ENCODE data around the gene TIAM2.

The TIAM2 gene

DNA sequence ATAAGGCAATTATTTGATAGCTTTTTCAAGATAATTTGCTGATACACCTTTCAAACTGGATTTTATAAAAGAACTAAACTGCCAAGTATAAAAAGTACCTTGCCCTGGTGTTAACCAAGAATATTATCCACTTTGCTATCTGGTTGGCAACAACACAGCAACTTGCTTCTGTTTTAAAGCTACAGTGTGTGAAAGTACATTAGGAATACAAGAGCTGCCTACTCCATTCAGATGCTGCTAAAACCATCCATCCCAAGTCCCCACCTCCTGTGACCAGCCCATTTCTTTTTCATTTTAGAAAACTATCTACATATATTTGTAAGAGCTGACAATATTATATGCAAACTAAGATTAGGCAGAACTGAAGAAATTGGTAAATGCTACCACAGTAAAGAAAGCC, 281.5 kb downstream of the TIAM2 start:
- H3K9ac ChIP-seq (ENCODE audit: low read depth, low read length), result no peak overlapping the region
- H2AFZ ChIP-seq (ENCODE audit: low read depth, low read length), result no peak overlapping the region
- H3K36me3 ChIP-seq (ENCODE audit: insufficient read depth, low read length), result peaks cover 70% of the 10 kb centered on the region
- no peaks in the 10 kb centered on the region for H3K4me1 ChIP-seq (ENCODE audit: insufficient read depth, low read length)
- H3K27me3 ChIP-seq (ENCODE audit: insufficient read depth, low read length, poor library complexity), result no peaks in the 10 kb centered on the region
- no peak overlapping the region for H3K27ac ChIP-seq (ENCODE audit: low read length)
- H3K4me3 ChIP-seq (ENCODE audit: low read depth in 1 of 2, low read length in 2 of 2), result no peak overlapping the region
- TF ChIP-seq, protein P1, sequence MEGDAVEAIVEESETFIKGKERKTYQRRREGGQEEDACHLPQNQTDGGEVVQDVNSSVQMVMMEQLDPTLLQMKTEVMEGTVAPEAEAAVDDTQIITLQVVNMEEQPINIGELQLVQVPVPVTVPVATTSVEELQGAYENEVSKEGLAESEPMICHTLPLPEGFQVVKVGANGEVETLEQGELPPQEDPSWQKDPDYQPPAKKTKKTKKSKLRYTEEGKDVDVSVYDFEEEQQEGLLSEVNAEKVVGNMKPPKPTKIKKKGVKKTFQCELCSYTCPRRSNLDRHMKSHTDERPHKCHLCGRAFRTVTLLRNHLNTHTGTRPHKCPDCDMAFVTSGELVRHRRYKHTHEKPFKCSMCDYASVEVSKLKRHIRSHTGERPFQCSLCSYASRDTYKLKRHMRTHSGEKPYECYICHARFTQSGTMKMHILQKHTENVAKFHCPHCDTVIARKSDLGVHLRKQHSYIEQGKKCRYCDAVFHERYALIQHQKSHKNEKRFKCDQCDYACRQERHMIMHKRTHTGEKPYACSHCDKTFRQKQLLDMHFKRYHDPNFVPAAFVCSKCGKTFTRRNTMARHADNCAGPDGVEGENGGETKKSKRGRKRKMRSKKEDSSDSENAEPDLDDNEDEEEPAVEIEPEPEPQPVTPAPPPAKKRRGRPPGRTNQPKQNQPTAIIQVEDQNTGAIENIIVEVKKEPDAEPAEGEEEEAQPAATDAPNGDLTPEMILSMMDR (IDR thresholded peaks at IDR 0.05; ENCODE audit: borderline replicate concordance, extremely low read depth, low read length, poor library complexity, severe bottlenecking), result no peak
- TF ChIP-seq EZH2 (IDR thresholded peaks at IDR 0.05; ENCODE audit: borderline replicate concordance, low read depth, low read length, severe bottlenecking), result no peak
- no peaks in the 10 kb centered on the region for H3K79me2 ChIP-seq (ENCODE audit: insufficient read depth, low read length)
- no peak overlapping the region for H3K4me2 ChIP-seq (ENCODE audit: insufficient read depth, low read length)
- no peak for DNase-seq
- H3K9me3 ChIP-seq (ENCODE audit: insufficient read depth, low read length, severe bottlenecking), result no peaks in the 10 kb centered on the region
- ATAC-seq (ENCODE audit: insufficient read depth, low read depth), result no peak
- H4K20me1 ChIP-seq (ENCODE audit: insufficient read depth, low read length), result peaks cover 8% of the 10 kb centered on the region; the same call in 1 of the 2 replicates

DNA sequence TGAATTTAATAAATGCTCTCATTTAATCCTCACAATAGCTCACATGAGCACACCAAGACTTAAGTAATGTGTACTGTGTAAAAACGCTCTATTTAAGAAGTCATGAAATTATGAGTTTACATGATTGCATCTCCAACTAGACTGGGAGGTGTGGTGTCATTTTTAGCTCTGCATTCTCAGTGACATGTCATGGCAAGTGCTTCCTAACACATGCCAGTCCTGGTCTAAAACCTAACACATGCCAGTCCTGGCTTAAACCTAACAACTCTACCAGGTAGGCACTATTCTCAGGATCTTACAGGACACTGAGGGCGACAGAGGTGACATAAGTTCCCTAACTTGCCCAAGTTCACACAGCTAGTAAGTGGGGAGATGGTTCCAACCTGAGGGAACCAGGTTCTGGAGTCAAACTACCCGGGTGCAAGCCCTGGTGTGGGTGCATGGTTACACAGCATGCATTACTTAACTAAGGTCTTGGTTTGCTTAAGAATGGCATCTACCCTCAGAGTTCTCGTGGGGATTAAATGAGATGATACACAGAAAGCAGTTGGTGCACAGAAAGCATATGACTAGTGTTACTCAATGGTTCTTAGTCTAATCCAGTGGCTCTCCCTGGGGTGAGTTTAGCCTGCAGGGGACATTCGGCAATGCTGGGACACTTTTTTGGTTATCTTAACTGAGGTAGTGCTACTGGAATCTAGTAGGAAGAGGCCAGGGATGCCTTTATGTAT, 283.4 kb downstream of the TIAM2 start:
- ATAC-seq (ENCODE audit: insufficient read depth, low read depth) (no peak), DNase-seq (no peak)
- Histone ChIP-seq H4K20me1 (ENCODE audit: insufficient read depth, low read length) (peaks cover 8% of the 10 kb centered on the region; the same call in 1 of the 2 replicates), H3K9me3 (ENCODE audit: insufficient read depth, low read length, severe bottlenecking) (no peaks in the 10 kb centered on the region), H3K4me3 (ENCODE audit: low read depth in 1 of 2, low read length in 2 of 2) (no peak overlapping the region), H3K4me2 (ENCODE audit: insufficient read depth, low read length) (no peak overlapping the region), H3K4me1 (ENCODE audit: insufficient read depth, low read length) (no peaks in the 10 kb centered on the region), H3K27me3 (ENCODE audit: insufficient read depth, low read length, poor library complexity) (no peaks in the 10 kb centered on the region), H3K79me2 (ENCODE audit: insufficient read depth, low read length) (no peaks in the 10 kb centered on the region), H3K9ac (ENCODE audit: low read depth, low read length) (no peak overlapping the region), H2AFZ (ENCODE audit: low read depth, low read length) (no peak overlapping the region), H3K36me3 (ENCODE audit: insufficient read depth, low read length) (peaks cover 65% of the 10 kb centered on the region), H3K27ac (ENCODE audit: low read length) (no peak overlapping the region)
- no peak for TF ChIP-seq EZH2 (IDR thresholded peaks at IDR 0.05; ENCODE audit: borderline replicate concordance, low read depth, low read length, severe bottlenecking)
- TF ChIP-seq, protein P1 (IDR thresholded peaks at IDR 0.05; ENCODE audit: borderline replicate concordance, extremely low read depth, low read length, poor library complexity, severe bottlenecking), result no peak

DNA sequence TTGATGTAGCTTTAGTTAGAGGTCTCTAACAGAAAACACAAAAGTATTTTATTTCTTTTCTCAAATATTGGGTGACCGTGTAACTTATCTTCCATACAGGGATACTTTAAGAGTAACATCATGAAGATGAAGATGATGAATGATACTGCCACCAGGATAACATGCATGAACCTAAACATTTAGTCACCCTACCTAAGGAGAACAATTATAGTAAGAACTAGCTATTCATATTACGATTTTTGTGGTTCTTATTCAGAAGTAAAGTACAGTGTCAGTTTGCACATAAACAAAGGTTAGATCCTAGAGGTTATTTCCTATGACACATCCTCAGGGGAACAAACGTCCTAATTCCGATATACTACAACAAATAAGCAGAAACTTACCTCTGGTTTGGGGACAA, 289.7 kb downstream of the TIAM2 start:
- Histone ChIP-seq H4K20me1 (ENCODE audit: insufficient read depth, low read length) (no peaks in the 10 kb centered on the region), H3K4me2 (ENCODE audit: insufficient read depth, low read length) (no peak overlapping the region), H3K27ac (ENCODE audit: low read length) (no peak overlapping the region), H3K36me3 (ENCODE audit: insufficient read depth, low read length) (peaks cover 58% of the 10 kb centered on the region), H3K9me3 (ENCODE audit: insufficient read depth, low read length, severe bottlenecking) (no peaks in the 10 kb centered on the region), H3K79me2 (ENCODE audit: insufficient read depth, low read length) (peaks cover 2% of the 10 kb centered on the region; the same call in 1 of the 2 replicates), H2AFZ (ENCODE audit: low read depth, low read length) (no peak overlapping the region), H3K27me3 (ENCODE audit: insufficient read depth, low read length, poor library complexity) (no peaks in the 10 kb centered on the region), H3K9ac (ENCODE audit: low read depth, low read length) (no peak overlapping the region), H3K4me3 (ENCODE audit: low read depth in 1 of 2, low read length in 2 of 2) (no peak overlapping the region), H3K4me1 (ENCODE audit: insufficient read depth, low read length) (no peaks in the 10 kb centered on the region)
- DNase-seq, result no peak
- ATAC-seq (ENCODE audit: insufficient read depth, low read depth), result no peak
- TF ChIP-seq, protein P1 (IDR thresholded peaks at IDR 0.05; ENCODE audit: borderline replicate concordance, extremely low read depth, low read length, poor library complexity, severe bottlenecking), result no peak
- TF ChIP-seq EZH2 (IDR thresholded peaks at IDR 0.05; ENCODE audit: borderline replicate concordance, low read depth, low read length, severe bottlenecking), result no peak

Measured in DND-41 (cell line).